ENCODE results near the gene PCCA. TPM values are rescaled to one million over a fixed set of nuclear protein-coding genes. Genes with fewer than 3 reads are reported as not detected.

The PCCA gene
- total and polyA plus RNA-seq, 12 donors, result 27.6 to 176 (median 97.7) TPM

- TF ChIP-seq CTCF (IDR thresholded peaks at IDR 0.05), result no peak
- TF ChIP-seq POLR2A (IDR thresholded peaks at IDR 0.05), result no peak
- no peaks in the 10 kb centered on the region for H3K36me3 ChIP-seq (replicated peaks in 1 of 2)
- no peak overlapping the region for H3K4me3 ChIP-seq
- H3K4me1 ChIP-seq (replicated peaks in 1 of 2), result no peaks in the 10 kb centered on the region
- intact Hi-C loops (cut with DNase I), result no loop called here
- H3K27me3 ChIP-seq, result no peaks in the 10 kb centered on the region
- H3K9me3 ChIP-seq (replicated peaks in 1 of 3), result no peaks in the 10 kb centered on the region
- H3K27ac ChIP-seq, result no peak overlapping the region
- no peak for DNase-seq
- whole genome bisulfite sequencing, 4 donors, result 82 to 90% (median 85%) methylated on average over 2 of the region's 2 CpGs
Measured at GRCh38 chr13:100110269-100110668, 21.4 kb downstream of the PCCA start.

- no peaks in the 10 kb centered on the region for H3K4me1 ChIP-seq (replicated peaks in 1 of 2)
- TF ChIP-seq CTCF (IDR thresholded peaks at IDR 0.05) (no peak), POLR2A (IDR thresholded peaks at IDR 0.05) (no peak)
- no peaks in the 10 kb centered on the region for H3K27me3 ChIP-seq
- 91 to 94% (median 92%) methylated on average over 7 of the region's 7 CpGs for WGBS, 4 donors
- intact Hi-C loops (cut with DNase I), result no loop called here
- H3K9me3 ChIP-seq (replicated peaks in 1 of 3), result no peaks in the 10 kb centered on the region
- DNase-seq, result no peak
- no peak overlapping the region for H3K27ac ChIP-seq
- H3K4me3 ChIP-seq, result no peak overlapping the region
- no peaks in the 10 kb centered on the region for H3K36me3 ChIP-seq (replicated peaks in 1 of 2)
Measured at GRCh38 chr13:100112186-100112838, 23.4 kb downstream of the PCCA start.

GRCh38 chr13:100115693-100116254, 26.9 kb downstream of the PCCA start:
- Histone ChIP-seq H3K27me3 (no peaks in the 10 kb centered on the region), H3K4me1 (replicated peaks in 1 of 2) (no peaks in the 10 kb centered on the region), H3K27ac (no peak overlapping the region), H3K4me3 (no peak overlapping the region), H3K9me3 (replicated peaks in 1 of 3) (no peaks in the 10 kb centered on the region), H3K36me3 (replicated peaks in 1 of 2) (no peaks in the 10 kb centered on the region)
- intact Hi-C loops (cut with DNase I), result no loop called here
- 88 to 95% (median 91%) methylated on average over 1 of the region's 1 CpG for WGBS, 4 donors
- DNase-seq, result no peak
- no peak for TF ChIP-seq POLR2A (IDR thresholded peaks at IDR 0.05)
- TF ChIP-seq CTCF (IDR thresholded peaks at IDR 0.05), result no peak

- no peak for DNase-seq
- Histone ChIP-seq H3K4me1 (replicated peaks in 1 of 2) (no peaks in the 10 kb centered on the region), H3K36me3 (replicated peaks in 1 of 2) (no peaks in the 10 kb centered on the region), H3K27me3 (no peaks in the 10 kb centered on the region), H3K4me3 (no peak overlapping the region), H3K9me3 (replicated peaks in 1 of 3) (no peaks in the 10 kb centered on the region), H3K27ac (no peak overlapping the region)
- TF ChIP-seq CTCF (IDR thresholded peaks at IDR 0.05), result no peak
- no peak for TF ChIP-seq POLR2A (IDR thresholded peaks at IDR 0.05)
- intact Hi-C loops (cut with DNase I), result no loop called here
- WGBS, 4 donors, result 82 to 87% (median 87%) methylated on average over 5 of the region's 5 CpGs
Measured at GRCh38 chr13:100124265-100124664, 35.4 kb downstream of the PCCA start.

Data from adrenal gland (tissue), 12 donors.